Activated T-helper 1 cell treated with Interleukin-2 at 50 U/mL for 16 hours (primary cell): ENCODE results near the gene FBXL19.
A peak's percentile ranks its signal among the peaks of the same experiment; 100 is the strongest.

Experiments used
- DNase-seq: peaks from one replicate; pipeline ENCODE4 v3.0.0-alpha.2; 2020; ENCODE audit warnings: low read depth

FBXL19 gene

DNA sequence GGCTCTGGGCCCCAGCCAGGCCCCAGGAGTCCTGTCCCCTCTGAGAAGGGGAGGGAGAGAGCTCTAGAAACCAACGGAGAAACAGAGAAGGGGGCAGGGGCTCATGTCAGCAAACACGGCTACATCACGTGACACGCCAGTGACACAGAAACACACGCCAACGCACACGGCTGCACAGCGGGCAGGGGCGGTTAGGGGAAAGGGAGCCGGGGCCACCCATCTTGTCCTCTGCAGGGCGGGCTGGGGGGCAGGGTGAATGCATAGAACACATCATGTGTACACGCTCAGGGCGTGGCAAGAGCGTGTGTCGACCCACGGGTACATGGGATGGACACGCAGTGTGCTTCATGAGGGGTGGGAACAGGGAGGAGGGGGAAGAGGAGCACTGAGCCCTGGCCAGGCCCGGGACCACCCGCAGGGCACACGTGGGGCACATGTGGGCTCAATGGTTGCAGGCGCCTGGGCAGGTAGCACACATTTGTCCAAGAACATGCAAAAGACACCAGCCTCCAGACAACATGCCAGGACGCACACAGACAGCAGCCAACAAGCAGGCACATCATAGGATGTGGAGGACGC, 66.2 kb downstream of the FBXL19 start:
- DNase-seq: no peak

DNA sequence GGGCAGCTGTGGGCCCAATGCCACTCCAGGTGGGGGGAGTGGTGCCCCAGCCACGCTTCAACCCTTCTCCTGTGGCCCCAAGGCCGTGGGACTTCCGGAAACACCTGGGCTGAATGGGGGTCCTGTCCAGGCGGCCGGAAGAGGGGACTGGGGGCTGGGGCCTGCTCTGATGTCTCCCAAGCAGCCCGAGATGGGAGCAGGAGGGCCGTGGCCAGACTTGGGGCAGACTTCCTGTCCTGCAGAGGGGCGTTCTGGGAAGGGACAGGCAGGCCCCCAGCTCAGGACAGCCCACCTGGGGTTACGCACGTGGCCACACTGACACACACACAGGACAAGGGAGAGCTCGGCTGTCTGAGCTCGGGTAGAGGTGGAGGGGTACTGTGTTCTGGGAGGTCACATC, 66.7 kb downstream of the FBXL19 start:
- no peak for DNase-seq

DNA sequence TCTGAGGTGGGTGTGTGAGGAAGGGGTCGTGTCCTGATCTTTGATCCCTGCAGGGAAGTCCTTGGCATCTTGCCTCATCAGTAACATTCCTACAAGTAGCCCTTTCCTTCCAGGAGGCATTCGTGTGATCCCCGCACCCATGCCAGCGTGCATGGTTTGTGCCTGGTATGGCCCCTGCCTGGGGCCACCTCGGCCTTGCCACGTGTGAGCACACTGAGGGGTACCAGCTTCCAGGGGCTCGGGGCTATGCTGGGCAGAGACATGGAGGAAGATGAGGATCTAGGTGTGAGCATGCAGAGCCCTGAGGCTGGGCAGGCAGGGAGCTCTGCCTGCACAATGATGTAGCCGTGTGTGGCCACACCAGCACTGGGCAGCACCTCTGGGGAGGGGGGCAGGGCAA, 67.7 kb downstream of the FBXL19 start:
- no peak for DNase-seq

DNA sequence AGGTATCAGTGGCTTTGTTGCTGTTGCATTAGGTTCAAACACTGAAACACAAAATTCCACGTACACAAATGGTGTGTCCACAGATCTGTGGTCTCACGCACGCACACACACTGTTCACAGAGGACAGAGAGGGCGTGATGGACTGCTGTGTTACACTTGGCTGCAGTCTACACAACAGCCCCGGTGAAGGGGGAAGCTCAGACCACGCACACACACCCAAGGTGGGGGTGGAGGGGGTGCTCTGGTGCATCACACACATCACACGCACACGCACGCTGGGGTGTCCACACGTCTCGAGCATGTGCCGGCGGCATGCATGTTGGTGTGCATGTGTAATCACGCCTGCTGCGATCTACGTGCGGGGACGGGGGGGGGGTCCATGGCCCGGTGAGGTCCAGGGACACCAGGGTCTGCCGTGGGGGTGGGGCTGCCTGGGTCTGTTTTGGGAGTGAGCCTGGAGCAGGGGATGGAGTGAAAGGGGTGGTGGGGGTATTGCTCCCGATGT, 69.0 kb downstream of the FBXL19 start:
- no peak for DNase-seq

DNA sequence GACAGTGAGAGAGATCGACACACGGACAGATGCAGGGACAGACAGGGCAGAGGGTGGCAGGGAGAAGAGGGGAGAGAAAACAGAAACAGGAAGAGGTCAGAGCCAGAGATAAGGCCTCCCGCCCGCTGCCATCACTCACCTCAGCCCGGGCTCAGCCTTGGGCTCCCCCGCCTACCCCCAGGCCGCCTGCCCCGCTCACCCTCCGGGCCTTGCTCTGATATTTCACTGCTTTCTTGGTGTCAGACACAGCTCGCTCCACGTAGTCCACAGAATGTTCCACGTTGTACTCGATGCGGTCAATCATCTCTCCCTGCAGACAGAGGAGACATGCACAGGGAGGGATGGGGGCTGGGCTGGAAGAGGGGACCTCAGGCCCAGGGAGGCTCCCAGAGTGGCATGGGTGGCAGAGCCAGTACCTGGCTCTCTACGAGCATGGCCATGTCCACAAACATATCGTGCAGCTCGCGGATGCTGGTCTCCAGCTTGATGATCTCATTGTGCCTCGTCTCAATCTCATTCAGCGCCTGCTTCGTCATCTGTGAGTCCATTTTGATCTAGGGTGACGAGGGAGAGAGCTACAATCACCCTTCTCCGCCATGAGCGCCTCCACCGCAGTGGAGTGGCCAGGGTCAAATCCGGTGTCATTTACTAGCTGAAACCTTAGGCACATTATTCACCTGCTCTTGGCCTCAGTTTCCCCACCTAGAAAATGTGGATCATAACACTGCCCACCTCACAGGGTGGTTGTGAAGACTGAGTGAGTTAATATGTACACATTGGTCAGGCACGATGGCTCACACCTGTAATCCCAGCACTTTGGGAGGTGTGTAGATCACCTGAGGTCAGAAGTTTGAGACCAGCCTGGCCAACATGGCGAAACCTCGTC, 69.8 kb downstream of the FBXL19 start:
- no peak for DNase-seq

DNA sequence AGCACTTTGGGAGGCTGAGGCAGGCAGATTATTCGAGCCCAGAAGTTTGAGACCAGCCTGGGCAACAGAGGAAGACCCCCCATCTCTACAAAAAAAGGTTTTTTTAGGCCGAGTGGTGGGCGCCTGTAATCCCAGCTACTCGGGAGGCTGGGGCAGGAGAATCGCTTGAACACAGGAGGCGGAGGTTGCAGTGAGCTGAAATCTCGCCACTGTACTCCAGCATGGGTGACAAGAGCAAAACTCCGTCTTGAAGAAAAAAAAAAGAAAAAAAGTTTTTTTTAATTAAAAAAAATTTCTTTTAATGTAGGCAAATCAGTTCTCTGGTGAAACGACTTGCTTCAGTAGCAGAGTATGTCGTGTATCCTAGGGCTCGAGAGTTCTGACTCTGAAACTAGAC, 72.6 kb downstream of the FBXL19 start:
- DNase-seq: no peak

DNA sequence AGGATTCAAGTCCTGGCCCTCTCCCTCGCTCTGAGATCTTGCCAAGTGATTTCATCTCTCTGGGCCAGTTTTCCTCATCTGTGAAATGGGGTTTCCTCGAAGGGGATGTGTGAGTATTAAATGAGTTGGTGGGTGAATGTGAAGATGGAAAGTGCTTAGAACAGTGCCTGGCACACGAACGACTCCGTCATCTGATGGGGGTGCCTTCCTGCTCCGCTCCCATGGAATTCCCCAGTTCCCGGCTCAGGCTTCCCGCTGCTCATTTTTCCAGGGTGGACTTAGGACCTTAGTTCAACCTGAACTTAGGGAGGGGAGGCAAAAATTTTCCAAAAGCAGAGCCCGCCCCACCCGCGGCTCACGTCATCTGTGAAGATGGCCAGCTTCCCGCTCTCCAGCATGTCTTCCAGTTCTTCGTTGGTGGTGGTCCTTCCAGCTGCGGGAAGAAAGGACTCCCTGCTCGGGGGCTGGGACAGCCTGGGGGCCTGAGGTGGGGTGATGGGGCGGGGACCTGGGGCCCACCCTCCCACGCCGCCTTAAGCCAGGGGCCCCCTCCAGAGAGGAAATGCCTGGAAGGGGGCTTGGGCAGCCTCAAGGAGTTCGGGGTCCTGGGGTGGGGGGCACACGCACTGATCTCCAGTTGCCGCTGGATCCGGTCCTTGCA, 73.1 kb downstream of the FBXL19 start:
- DNase-seq: no peak

DNA sequence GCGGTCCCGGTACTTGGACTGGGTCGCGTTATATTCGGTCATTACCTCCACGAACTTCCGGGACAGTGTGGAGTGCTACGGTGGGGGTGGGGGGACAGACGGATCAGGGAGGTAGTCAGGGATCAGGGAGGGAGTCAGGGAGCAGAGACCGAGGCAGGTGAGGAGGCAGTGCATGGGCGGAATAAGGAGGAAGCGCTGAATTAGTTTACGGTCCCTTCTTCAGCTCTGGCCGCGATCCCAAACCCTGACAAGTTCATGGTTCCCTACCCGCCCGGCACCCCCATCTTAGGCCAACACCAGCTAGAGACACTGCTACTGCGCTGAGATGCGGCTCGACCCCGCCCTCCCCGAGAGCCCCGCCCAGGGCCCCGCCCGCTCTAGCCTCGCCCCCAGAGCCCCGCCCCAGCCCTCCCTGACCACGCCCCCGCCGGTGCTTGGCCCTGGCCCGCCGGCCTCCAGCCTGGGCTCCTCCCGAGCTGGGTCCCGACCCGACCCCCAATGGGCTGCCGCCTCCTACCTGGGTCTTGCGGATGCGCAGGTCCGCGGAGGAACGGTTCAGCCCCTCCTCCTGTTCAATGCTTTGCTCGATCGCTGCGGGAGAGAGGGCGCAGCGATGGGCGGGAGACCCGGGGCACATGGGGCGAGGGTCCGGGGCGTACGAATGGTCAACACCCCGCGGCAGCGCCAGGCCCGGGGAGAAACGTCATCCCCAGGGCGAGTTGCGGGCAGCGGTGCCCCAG, 73.8 kb downstream of the FBXL19 start:
- peak; percentile 71 for DNase-seq

DNA sequence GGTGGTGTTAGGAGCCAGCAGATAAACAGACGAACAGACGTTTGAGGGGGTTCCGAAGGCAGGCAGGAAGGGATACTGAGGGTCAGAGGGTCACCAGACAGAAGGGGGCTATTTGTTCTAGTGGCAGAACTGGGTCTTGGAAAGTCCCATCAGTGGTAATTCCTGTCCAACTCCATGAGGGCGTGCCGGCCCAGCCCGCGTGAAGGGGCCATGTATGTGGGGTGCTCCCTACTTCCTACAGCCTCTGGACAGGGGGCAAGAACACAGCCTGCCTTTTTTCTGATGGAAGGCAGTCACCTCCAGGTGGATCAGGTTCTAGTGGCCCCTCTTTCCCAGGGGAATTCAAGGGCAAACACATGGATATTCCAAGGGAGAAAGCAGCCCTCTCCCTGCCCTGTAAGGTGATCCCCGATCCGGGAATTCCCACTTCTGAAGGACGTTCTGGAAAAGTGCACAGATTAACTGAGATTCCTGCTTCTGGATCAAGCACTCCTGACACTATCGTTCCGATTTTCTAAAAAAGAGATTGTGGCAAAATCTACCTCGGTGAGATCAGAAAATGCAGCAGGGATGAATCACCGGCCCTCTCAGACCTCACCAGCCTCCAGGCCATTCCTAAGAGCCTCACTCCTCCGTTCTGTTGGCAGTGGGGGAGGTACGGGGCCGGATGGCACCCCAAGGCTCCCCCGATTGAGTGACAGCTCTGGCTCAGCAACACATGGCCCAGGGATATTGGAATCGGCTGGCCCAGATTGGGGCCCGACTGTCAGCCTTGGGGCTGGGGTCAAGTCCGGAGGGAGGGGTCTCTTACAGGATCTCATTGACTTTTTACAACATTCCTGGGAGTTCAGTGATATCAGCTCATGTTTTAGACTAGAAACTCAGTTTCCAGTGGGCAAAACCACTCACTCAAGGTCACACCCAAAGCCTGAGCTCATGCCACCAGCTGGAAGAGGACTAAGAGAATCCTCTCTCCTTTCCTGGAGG, 74.6 kb downstream of the FBXL19 start:
- no peak for DNase-seq
